Transverse colon (tissue), 4 donors: Measurements from ENCODE around the gene C19orf38.

ENCODE experiments used
- EP300 ChIP-seq: sonication (generic); formaldehyde crosslinking; IDR thresholded peaks from one replicate; pipeline ENCODE4 v1.6.1; 2017; ENCODE audit warnings: antibody characterized with exemption, low read depth
- POLR2A ChIP-seq: fragments of 450-650 bp; IDR thresholded peaks from one replicate; pipeline ENCODE4 v1.6.1; 2016; ENCODE audit warnings: antibody characterized with exemption, mild to moderate bottlenecking, moderate library complexity
- POLR2AphosphoS5 ChIP-seq, 3 donors: sonication (generic); formaldehyde crosslinking; IDR thresholded peaks; one replicate each; pipeline ENCODE4 v1.6.1; 2016; ENCODE audit warnings: antibody characterized with exemption in 3 of 3
- TF ChIP-seq, protein P1 (sequence below), 5 experiments: fragments of 200-600 bp in 3 of 5; fragments of 450-650 bp in 2 of 5; sonication (generic) in 3 of 5; IDR thresholded peaks; 1 replicate in 2 of 5; 2 replicates in 3 of 5; pipeline ENCODE4 v1.5.1; 2016 to 2017; ENCODE audit warnings: antibody characterized with exemption in 5 of 5, inconsistent platforms in 3 of 5, mild to moderate bottlenecking in 2 of 5, moderate library complexity in 1 of 5

DNA sequence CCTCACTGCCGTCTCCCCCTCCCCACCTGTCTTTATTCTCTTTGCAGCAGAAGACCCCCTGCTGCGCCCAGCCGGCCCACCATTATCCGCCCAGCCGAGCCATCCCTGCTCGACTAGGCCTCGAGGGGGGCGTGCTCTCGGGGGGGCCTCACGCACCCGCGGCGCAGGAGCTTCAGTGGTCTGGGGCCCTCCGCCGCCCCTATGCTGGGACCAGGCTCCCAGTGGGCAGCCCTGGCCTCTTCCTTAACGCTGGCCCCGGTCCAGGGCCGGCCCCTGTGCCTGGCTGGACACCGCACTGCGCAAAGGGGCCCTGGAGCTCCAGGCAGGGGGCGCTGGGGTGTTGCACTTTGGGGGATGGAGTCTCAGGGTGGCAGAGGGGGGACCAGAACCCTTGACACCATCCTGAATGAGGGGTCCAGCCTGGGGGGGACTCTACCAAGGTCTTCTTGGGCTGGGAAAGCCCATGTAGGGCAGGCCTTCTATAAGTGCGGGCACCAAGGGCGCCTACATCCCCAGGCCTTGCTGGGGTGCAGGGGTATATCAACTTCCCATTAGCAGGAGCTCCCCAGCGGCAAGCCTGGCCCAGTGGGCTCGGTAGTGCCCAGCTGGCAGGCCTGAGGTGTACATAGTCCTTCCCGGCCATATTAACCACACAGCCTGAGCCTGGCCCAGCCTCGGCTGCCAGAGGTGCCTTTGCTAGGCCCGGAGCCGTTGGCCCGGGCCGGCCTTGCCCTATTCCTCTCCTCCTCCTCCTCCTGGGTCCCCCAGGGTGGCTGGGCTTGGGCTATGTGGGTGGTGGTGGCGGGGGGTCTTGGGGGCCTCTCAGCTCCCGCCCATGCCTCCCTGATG, 17.1 kb upstream of the C19orf38 start:
- TF ChIP-seq, protein P1, sequence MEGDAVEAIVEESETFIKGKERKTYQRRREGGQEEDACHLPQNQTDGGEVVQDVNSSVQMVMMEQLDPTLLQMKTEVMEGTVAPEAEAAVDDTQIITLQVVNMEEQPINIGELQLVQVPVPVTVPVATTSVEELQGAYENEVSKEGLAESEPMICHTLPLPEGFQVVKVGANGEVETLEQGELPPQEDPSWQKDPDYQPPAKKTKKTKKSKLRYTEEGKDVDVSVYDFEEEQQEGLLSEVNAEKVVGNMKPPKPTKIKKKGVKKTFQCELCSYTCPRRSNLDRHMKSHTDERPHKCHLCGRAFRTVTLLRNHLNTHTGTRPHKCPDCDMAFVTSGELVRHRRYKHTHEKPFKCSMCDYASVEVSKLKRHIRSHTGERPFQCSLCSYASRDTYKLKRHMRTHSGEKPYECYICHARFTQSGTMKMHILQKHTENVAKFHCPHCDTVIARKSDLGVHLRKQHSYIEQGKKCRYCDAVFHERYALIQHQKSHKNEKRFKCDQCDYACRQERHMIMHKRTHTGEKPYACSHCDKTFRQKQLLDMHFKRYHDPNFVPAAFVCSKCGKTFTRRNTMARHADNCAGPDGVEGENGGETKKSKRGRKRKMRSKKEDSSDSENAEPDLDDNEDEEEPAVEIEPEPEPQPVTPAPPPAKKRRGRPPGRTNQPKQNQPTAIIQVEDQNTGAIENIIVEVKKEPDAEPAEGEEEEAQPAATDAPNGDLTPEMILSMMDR (IDR thresholded peaks at IDR 0.05) = no peak
- no peak for TF ChIP-seq POLR2A
- no peak for TF ChIP-seq EP300
- TF ChIP-seq POLR2AphosphoS5 (IDR thresholded peaks at IDR 0.05) = no peak
